PC-9 (cell line): ENCODE results near the gene EYA2.

ENCODE experiments used
- EZH2 ChIP-seq: fragments of 200-600 bp; sonication (generic); IDR thresholded peaks from 2 replicates; pipeline ENCODE4 v1.8.0; 2017; ENCODE audit warnings: antibody characterized with exemption, low read depth
- TF ChIP-seq, protein P1 (sequence below): fragments of 200-600 bp; sonication (generic); conservative IDR thresholded peaks from 2 replicates; pipeline ENCODE4 v1.6.1; 2017; ENCODE audit warnings: mixed run types, antibody characterized with exemption, mild to moderate bottlenecking, moderate library complexity

DNA sequence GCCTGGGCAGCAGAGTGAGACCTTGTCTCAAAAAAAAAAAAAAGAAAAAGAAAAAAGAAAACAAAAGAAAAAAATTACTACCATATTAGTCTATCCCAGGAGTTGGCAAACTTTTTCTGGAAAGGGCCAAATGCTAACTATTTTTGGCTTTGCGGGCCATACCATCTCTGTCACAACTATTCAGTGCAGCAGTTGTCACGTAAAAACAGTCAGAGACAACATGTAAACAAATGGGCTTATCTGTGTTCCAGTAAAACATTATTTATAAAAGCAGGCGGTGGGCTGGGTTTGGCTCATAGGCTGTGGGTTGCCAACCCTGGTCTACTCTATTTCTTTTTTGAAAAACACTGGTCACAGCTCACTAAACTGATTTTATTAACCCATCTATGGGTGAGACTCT is 53.4 kb downstream of the EYA2 start:
- no peak for TF ChIP-seq EZH2
- TF ChIP-seq, protein P1, sequence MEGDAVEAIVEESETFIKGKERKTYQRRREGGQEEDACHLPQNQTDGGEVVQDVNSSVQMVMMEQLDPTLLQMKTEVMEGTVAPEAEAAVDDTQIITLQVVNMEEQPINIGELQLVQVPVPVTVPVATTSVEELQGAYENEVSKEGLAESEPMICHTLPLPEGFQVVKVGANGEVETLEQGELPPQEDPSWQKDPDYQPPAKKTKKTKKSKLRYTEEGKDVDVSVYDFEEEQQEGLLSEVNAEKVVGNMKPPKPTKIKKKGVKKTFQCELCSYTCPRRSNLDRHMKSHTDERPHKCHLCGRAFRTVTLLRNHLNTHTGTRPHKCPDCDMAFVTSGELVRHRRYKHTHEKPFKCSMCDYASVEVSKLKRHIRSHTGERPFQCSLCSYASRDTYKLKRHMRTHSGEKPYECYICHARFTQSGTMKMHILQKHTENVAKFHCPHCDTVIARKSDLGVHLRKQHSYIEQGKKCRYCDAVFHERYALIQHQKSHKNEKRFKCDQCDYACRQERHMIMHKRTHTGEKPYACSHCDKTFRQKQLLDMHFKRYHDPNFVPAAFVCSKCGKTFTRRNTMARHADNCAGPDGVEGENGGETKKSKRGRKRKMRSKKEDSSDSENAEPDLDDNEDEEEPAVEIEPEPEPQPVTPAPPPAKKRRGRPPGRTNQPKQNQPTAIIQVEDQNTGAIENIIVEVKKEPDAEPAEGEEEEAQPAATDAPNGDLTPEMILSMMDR: no peak
